ENCODE data around the gene GRID2. TPM values are rescaled to one million over a fixed set of nuclear protein-coding genes. Genes with fewer than 3 reads are reported as not detected.

The GRID2 gene
- total RNA-seq, 1 experiment from 2014 or later, result not detected

DNA sequence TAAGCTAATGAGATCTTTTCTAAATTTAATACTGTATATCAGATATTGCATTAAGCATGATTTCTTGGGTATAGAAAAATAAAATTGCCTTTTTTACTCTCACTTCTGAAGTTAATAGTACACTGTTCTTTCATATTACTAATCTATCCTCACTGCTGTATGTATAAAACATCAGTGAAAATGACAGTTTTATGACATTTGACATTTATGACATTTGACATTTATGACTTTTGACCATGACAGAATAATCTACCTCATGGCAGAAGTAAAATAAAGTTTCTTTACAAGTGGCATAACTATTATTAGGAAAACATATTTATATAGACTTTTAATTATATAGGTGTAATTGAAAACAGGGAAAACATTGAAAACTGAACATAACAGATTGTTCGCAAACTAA, 13.3 kb downstream of the GRID2 start:
- CTCF ChIA-PET, result no interaction called here
- POLR2A ChIA-PET, result interaction anchor here (1.4 kb wide), 1 partner anchor 12 kb away, joined by 3 read pairs; no protein-coding TSS in a partner anchor
- no peak overlapping the region for H3K27ac Mint-ChIP-seq (ENCODE audit: low read depth, unreplicated experiment)
- no TSS peak for BruUV-seq (replicated peaks)
- intact Hi-C loops (cut with micrococcal nuclease), result no loop called here
- H3K27me3 Mint-ChIP-seq (ENCODE audit: insufficient read depth, unreplicated experiment), result no peaks in the 10 kb centered on the region
- no peaks in the 10 kb centered on the region for H3K4me1 Mint-ChIP-seq (ENCODE audit: insufficient read depth, unreplicated experiment)
- H3K36me3 Mint-ChIP-seq (ENCODE audit: insufficient read depth, unreplicated experiment), result no peaks in the 10 kb centered on the region
- TF ChIP-seq, protein P1, sequence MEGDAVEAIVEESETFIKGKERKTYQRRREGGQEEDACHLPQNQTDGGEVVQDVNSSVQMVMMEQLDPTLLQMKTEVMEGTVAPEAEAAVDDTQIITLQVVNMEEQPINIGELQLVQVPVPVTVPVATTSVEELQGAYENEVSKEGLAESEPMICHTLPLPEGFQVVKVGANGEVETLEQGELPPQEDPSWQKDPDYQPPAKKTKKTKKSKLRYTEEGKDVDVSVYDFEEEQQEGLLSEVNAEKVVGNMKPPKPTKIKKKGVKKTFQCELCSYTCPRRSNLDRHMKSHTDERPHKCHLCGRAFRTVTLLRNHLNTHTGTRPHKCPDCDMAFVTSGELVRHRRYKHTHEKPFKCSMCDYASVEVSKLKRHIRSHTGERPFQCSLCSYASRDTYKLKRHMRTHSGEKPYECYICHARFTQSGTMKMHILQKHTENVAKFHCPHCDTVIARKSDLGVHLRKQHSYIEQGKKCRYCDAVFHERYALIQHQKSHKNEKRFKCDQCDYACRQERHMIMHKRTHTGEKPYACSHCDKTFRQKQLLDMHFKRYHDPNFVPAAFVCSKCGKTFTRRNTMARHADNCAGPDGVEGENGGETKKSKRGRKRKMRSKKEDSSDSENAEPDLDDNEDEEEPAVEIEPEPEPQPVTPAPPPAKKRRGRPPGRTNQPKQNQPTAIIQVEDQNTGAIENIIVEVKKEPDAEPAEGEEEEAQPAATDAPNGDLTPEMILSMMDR (IDR thresholded peaks at IDR 0.05; ENCODE audit: unreplicated experiment), result no peak
- H3K4me3 Mint-ChIP-seq (ENCODE audit: unreplicated experiment), result no peak overlapping the region
- H3K9me3 Mint-ChIP-seq (ENCODE audit: unreplicated experiment), result no peaks in the 10 kb centered on the region
- DNase-seq (ENCODE audit: unreplicated experiment), result no peak

DNA sequence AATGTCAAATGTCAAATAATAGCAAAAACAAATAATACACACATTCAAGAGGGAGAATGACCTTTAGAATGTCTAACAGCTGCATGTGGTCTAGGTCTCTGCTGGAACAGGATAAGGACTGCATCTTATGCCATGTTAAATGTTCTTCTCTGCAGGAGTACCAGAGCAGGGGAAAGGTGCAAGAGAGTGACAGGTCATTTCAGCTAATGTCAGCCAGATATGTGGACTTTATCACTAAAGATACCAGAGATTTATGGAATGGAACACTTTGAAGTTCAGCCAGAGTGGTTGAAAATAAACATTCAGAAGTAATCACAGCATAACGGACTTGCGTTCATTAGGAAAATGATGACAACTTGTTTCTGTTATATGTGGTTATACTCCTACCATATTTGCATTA, 24.3 kb downstream of the GRID2 start:
- Mint-ChIP-seq H3K27ac (ENCODE audit: low read depth, unreplicated experiment) (no peak overlapping the region), H3K4me3 (ENCODE audit: unreplicated experiment) (no peak overlapping the region), H3K36me3 (ENCODE audit: insufficient read depth, unreplicated experiment) (no peaks in the 10 kb centered on the region), H3K27me3 (ENCODE audit: insufficient read depth, unreplicated experiment) (no peaks in the 10 kb centered on the region), H3K9me3 (ENCODE audit: unreplicated experiment) (no peaks in the 10 kb centered on the region), H3K4me1 (ENCODE audit: insufficient read depth, unreplicated experiment) (no peaks in the 10 kb centered on the region)
- intact Hi-C loops (cut with micrococcal nuclease), result no loop called here
- POLR2A ChIA-PET, result interaction anchor here (1.0 kb wide), 1 partner anchor 11 kb away, joined by 3 read pairs; no protein-coding TSS in a partner anchor
- CTCF ChIA-PET, result interaction anchor here (0.5 kb wide), 1 partner anchor 99 kb away, joined by 3 read pairs; no protein-coding TSS in a partner anchor
- BruUV-seq (replicated peaks), result no TSS peak
- TF ChIP-seq, protein P1 (IDR thresholded peaks at IDR 0.05; ENCODE audit: unreplicated experiment), result no peak
- DNase-seq (ENCODE audit: unreplicated experiment), result no peak

DNA sequence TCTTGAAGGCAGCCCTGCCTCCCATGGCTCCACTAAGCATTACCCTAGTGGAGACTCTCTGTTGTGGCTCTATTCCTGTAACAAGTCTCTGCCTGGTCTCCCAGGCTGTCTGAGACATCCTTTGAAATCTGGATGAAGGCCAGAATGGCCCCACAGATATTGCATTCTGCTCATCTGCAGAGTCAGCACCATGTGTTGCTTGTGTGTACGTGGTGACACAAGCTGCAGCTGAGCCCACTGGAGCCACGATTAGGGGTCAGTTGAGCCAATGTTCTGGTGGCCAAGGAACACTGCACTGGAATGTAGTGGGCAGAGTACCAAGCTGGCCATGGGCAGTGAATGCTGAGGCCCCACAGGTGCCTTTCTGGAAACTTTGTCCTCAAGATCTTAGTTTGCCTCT, 29.2 kb downstream of the GRID2 start:
- no TSS peak for BruUV-seq (replicated peaks)
- intact Hi-C loops (cut with micrococcal nuclease), result no loop called here
- no peaks in the 10 kb centered on the region for H3K9me3 Mint-ChIP-seq (ENCODE audit: unreplicated experiment)

DNA sequence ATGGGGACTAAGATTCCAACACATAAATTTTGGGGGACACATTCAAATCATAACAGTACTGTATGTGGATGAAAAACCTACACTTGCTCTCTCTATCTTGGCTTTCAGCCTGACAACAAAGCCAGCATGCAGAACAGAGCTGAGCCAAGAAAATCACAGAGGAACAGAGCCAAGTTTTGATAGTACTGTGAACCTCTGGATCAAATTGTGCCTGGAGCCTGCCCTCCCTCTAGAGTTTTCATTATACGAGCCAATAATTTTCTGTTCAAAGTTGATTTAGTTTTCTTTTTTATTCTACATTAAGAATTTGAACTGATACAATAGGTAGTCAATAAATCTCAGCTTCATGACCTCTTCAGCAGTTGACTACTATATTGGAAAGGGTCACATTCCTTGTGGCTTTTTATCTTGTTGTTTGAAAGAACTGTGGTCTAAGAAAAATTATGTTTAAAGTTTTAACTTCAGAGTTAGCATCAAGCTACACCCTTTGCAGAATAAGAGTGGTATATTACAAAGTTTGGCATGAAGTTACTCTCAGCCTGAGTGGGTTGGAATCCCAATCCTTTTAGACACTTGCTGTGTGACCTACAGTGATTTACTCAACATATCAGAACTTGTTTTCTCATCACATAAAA, 31.1 kb downstream of the GRID2 start:
- Mint-ChIP-seq H3K9me3 (ENCODE audit: unreplicated experiment) (no peaks in the 10 kb centered on the region), H3K27ac (ENCODE audit: low read depth, unreplicated experiment) (no peak overlapping the region), H3K27me3 (ENCODE audit: insufficient read depth, unreplicated experiment) (no peaks in the 10 kb centered on the region), H3K4me1 (ENCODE audit: insufficient read depth, unreplicated experiment) (no peaks in the 10 kb centered on the region), H3K36me3 (ENCODE audit: insufficient read depth, unreplicated experiment) (no peaks in the 10 kb centered on the region), H3K4me3 (ENCODE audit: unreplicated experiment) (no peak overlapping the region)
- CTCF ChIA-PET, result interaction anchor here (0.9 to 1.3 kb wide), 2 partner anchors 12 to 13 kb away, joined by 3 to 4 read pairs; no protein-coding TSS in a partner anchor
- POLR2A ChIA-PET, result no interaction called here
- TF ChIP-seq, protein P1 (IDR thresholded peaks at IDR 0.05; ENCODE audit: unreplicated experiment), result no peak
- no peak for DNase-seq (ENCODE audit: unreplicated experiment)
- intact Hi-C loops (cut with micrococcal nuclease), result no loop called here
- no TSS peak for BruUV-seq (replicated peaks)

More for the DNA sequence above, 29.2 kb downstream of the GRID2 start:
- CTCF ChIA-PET, result no interaction called here
- Mint-ChIP-seq H3K36me3 (ENCODE audit: insufficient read depth, unreplicated experiment) (no peaks in the 10 kb centered on the region), H3K4me1 (ENCODE audit: insufficient read depth, unreplicated experiment) (no peaks in the 10 kb centered on the region), H3K27ac (ENCODE audit: low read depth, unreplicated experiment) (no peak overlapping the region), H3K4me3 (ENCODE audit: unreplicated experiment) (no peak overlapping the region), H3K27me3 (ENCODE audit: insufficient read depth, unreplicated experiment) (no peaks in the 10 kb centered on the region)
- POLR2A ChIA-PET, result interaction anchor here (0.6 kb wide), 1 partner anchor 30 kb away, joined by 3 read pairs; no protein-coding TSS in a partner anchor
- TF ChIP-seq, protein P1 (IDR thresholded peaks at IDR 0.05; ENCODE audit: unreplicated experiment), result no peak
- DNase-seq (ENCODE audit: unreplicated experiment), result no peak

All from MCF 10A (cell line).